HepG2 (cell line): ENCODE data around the gene GAL3ST2. TPM values are rescaled to one million over a fixed set of nuclear protein-coding genes. Genes with fewer than 3 reads are reported as not detected.
A peak's percentile ranks its signal among the peaks of the same experiment; 100 is the strongest.

Source experiments
- AKAP8 ChIP-seq: sonication (generic); formaldehyde crosslinking; IDR thresholded peaks from 2 replicates; pipeline ENCODE4 v1.5.1; 2020; ENCODE audit warnings: mild to moderate bottlenecking, missing genetic modification reagents
- BRCA1 ChIP-seq: sonication (generic); formaldehyde crosslinking; IDR thresholded peaks from 2 replicates; pipeline ENCODE4 v1.4.0; 2020; ENCODE audit warnings: missing genetic modification reagents
- KAT8 ChIP-seq: IDR thresholded peaks from 2 replicates; pipeline ENCODE4 v1.6.1; 2016; ENCODE audit warnings: missing genetic modification reagents, missing compliant biosample characterization
- KMT2A ChIP-seq: sonication (generic); formaldehyde crosslinking; IDR thresholded peaks from 2 replicates; pipeline ENCODE4 v1.4.0; 2020; ENCODE audit warnings: missing genetic modification reagents
- MEIS1 ChIP-seq: sonication (generic); formaldehyde crosslinking; IDR thresholded peaks from 2 replicates; pipeline ENCODE4 v1.9.0; 2021; ENCODE audit warnings: mild to moderate bottlenecking, missing genetic modification reagents, moderate library complexity, borderline replicate concordance
- MIER2 ChIP-seq: IDR thresholded peaks from 2 replicates; pipeline ENCODE4 v1.6.1; 2016; ENCODE audit warnings: missing biosample characterization, missing genetic modification reagents
- NFIB ChIP-seq: sonication (generic); formaldehyde crosslinking; IDR thresholded peaks from 2 replicates; pipeline ENCODE4 v1.9.0; 2021; ENCODE audit warnings: missing genetic modification reagents, mild to moderate bottlenecking, borderline replicate concordance
- NR1H2 ChIP-seq: sonication (generic); formaldehyde crosslinking; IDR thresholded peaks from 2 replicates; pipeline ENCODE4 v1.8.1; 2022; ENCODE audit warnings: low read depth, missing genetic modification reagents, borderline replicate concordance
- POLR2AphosphoS2 ChIP-seq: IDR thresholded peaks from 2 replicates; pipeline ENCODE4 v1.6.1; 2011; ENCODE audit warnings: low read depth, low read length, improper control_type of control experiment
- ZNF20 ChIP-seq: sonication (generic); formaldehyde crosslinking; IDR thresholded peaks from 2 replicates; pipeline ENCODE4 v1.4.0; 2020; ENCODE audit warnings: mild to moderate bottlenecking, moderate library complexity, missing genetic modification reagents
- ZNF292 ChIP-seq: sonication (generic); formaldehyde crosslinking; IDR thresholded peaks from 2 replicates; pipeline ENCODE4 v1.8.1; 2022; ENCODE audit warnings: mild to moderate bottlenecking, low read depth, missing genetic modification reagents, borderline replicate concordance
- ZNF431 ChIP-seq: sonication (generic); formaldehyde crosslinking; IDR thresholded peaks from 2 replicates; pipeline ENCODE4 v1.9.0; 2022; ENCODE audit warnings: missing genetic modification reagents, low read depth, mild to moderate bottlenecking, borderline replicate concordance
- ZNF468 ChIP-seq: sonication (generic); formaldehyde crosslinking; IDR thresholded peaks from 2 replicates; pipeline ENCODE4 v1.8.0; 2022; ENCODE audit warnings: mild to moderate bottlenecking, moderate library complexity, missing genetic modification reagents
- polyA plus RNA-seq, 8 experiments: library from polyadenylated mRNA; depleted of rRNA in 3 of 8; stranded (reverse) in 7 of 8; unstranded in 1 of 8; fragments of >200 nt; fragmentation: Illumina TruSeq in 4 of 8; extraction: Trizol in 4 of 8; gene quantifications; 2 replicates each; pipeline versions ENCODE4 v1.2.1 to v1.2.3, GENCODE V29; 2011 to 2016; ENCODE audit warnings: low read depth in 4 of 8, missing spikeins in 1 of 8, mixed read lengths in 1 of 8; ENCODE audit not compliant: insufficient read depth in 1 of 8
- total RNA-seq, 5 experiments: library from RNA; depleted of rRNA; stranded (reverse); fragments of >200 nt; fragmentation: Illumina TruSeq; extraction: Trizol; gene quantifications; 2 replicates each; pipeline ENCODE4 v1.2.3, GENCODE V29; 2016; ENCODE audit warnings: low read depth in 1 of 5
- TF ChIP-seq, protein P1 (sequence below): sonication (generic); formaldehyde crosslinking; IDR thresholded peaks from 2 replicates; pipeline ENCODE4 v1.4.0; 2020; ENCODE audit warnings: missing genetic modification reagents
- TF ChIP-seq, protein P2 (sequence below): sonication (generic); formaldehyde crosslinking; IDR thresholded peaks from 2 replicates; pipeline ENCODE4 v1.4.0; 2020; ENCODE audit warnings: missing genetic modification reagents
- TF ChIP-seq, protein P3 (sequence below): sonication (generic); formaldehyde crosslinking; IDR thresholded peaks from 2 replicates; pipeline ENCODE4 v1.4.0; 2020; ENCODE audit warnings: missing genetic modification reagents
- TF ChIP-seq, protein P4 (sequence below): sonication (generic); formaldehyde crosslinking; IDR thresholded peaks from 2 replicates; pipeline ENCODE4 v1.8.1; 2022; ENCODE audit warnings: low read depth, mild to moderate bottlenecking, missing genetic modification reagents

The GAL3ST2 gene
- total and polyA plus RNA-seq, 2 of the 13 experiments (the other 11 are each of a cell fraction or from before 2014, with no cell fraction given) = 0.17 to 0.20 TPM

DNA sequence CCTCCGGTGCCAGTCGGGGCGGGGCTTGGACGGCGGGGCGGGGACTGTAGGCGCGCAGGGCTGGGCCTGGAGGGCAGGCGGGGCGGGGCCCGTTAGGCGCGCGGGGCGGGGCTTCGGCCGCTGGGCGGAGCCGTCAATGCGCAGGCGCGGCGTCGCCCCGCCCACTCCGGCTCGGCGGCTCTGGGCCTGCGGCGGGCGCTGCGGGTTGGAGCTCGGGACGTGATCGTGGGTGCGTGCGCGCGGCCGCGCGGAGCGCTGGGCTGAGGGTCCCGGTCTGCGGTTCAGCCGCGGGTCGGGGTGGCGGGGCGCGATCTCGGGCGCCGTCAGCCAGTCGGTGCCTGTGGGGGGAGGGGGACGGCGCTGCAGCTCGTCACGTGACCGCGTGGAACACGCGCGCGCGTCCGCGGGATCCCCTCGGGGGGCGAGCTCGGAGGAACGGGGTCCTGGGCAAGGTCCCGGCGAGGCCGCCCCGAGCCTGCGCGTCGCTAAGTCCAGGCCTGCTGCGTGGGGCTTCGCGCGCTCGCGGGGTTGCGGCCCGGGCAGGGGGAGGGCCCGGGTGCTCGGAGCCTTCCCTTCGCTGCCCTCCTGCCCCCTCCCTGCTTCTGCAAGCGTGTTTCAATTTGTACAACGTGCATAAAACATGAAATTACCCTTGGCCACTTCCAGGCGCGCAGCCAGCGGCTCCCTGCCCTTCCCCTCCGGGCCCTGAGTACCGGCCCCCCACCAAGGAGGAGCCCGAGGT is 42.0 kb upstream of the GAL3ST2 start, which contains the start of gene D2HGDH (continued):
- TF ChIP-seq, protein P1, sequence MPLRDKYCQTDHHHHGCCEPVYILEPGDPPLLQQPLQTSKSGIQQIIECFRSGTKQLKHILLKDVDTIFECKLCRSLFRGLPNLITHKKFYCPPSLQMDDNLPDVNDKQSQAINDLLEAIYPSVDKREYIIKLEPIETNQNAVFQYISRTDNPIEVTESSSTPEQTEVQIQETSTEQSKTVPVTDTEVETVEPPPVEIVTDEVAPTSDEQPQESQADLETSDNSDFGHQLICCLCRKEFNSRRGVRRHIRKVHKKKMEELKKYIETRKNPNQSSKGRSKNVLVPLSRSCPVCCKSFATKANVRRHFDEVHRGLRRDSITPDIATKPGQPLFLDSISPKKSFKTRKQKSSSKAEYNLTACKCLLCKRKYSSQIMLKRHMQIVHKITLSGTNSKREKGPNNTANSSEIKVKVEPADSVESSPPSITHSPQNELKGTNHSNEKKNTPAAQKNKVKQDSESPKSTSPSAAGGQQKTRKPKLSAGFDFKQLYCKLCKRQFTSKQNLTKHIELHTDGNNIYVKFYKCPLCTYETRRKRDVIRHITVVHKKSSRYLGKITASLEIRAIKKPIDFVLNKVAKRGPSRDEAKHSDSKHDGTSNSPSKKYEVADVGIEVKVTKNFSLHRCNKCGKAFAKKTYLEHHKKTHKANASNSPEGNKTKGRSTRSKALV (CRISPR knock-in tag) = no peak
- TF ChIP-seq ZNF292 (CRISPR knock-in tag) = no peak
- TF ChIP-seq ZNF468 = peak; percentile 98
- TF ChIP-seq NR1H2 = peak; percentile 75; the same call in 1 of the 2 replicates
- peak; percentile 96 for TF ChIP-seq ZNF431 (CRISPR knock-in tag)
- TF ChIP-seq, protein P2, sequence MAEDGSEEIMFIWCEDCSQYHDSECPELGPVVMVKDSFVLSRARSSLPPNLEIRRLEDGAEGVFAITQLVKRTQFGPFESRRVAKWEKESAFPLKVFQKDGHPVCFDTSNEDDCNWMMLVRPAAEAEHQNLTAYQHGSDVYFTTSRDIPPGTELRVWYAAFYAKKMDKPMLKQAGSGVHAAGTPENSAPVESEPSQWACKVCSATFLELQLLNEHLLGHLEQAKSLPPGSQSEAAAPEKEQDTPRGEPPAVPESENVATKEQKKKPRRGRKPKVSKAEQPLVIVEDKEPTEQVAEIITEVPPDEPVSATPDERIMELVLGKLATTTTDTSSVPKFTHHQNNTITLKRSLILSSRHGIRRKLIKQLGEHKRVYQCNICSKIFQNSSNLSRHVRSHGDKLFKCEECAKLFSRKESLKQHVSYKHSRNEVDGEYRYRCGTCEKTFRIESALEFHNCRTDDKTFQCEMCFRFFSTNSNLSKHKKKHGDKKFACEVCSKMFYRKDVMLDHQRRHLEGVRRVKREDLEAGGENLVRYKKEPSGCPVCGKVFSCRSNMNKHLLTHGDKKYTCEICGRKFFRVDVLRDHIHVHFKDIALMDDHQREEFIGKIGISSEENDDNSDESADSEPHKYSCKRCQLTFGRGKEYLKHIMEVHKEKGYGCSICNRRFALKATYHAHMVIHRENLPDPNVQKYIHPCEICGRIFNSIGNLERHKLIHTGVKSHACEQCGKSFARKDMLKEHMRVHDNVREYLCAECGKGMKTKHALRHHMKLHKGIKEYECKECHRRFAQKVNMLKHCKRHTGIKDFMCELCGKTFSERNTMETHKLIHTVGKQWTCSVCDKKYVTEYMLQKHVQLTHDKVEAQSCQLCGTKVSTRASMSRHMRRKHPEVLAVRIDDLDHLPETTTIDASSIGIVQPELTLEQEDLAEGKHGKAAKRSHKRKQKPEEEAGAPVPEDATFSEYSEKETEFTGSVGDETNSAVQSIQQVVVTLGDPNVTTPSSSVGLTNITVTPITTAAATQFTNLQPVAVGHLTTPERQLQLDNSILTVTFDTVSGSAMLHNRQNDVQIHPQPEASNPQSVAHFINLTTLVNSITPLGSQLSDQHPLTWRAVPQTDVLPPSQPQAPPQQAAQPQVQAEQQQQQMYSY (CRISPR knock-in tag) = no peak
- no peak for TF ChIP-seq MIER2 (CRISPR knock-in tag)
- TF ChIP-seq KAT8 = no peak
- TF ChIP-seq, protein P3, sequence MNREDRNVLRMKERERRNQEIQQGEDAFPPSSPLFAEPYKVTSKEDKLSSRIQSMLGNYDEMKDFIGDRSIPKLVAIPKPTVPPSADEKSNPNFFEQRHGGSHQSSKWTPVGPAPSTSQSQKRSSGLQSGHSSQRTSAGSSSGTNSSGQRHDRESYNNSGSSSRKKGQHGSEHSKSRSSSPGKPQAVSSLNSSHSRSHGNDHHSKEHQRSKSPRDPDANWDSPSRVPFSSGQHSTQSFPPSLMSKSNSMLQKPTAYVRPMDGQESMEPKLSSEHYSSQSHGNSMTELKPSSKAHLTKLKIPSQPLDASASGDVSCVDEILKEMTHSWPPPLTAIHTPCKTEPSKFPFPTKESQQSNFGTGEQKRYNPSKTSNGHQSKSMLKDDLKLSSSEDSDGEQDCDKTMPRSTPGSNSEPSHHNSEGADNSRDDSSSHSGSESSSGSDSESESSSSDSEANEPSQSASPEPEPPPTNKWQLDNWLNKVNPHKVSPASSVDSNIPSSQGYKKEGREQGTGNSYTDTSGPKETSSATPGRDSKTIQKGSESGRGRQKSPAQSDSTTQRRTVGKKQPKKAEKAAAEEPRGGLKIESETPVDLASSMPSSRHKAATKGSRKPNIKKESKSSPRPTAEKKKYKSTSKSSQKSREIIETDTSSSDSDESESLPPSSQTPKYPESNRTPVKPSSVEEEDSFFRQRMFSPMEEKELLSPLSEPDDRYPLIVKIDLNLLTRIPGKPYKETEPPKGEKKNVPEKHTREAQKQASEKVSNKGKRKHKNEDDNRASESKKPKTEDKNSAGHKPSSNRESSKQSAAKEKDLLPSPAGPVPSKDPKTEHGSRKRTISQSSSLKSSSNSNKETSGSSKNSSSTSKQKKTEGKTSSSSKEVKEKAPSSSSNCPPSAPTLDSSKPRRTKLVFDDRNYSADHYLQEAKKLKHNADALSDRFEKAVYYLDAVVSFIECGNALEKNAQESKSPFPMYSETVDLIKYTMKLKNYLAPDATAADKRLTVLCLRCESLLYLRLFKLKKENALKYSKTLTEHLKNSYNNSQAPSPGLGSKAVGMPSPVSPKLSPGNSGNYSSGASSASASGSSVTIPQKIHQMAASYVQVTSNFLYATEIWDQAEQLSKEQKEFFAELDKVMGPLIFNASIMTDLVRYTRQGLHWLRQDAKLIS (CRISPR knock-in tag) = no peak
- TF ChIP-seq BRCA1 = 0 out of 2 replicates have a peak, but pooled peaks have one; percentile 18
- no peak for TF ChIP-seq ZNF20 (CRISPR knock-in tag)
- TF ChIP-seq POLR2AphosphoS2 = no peak
- TF ChIP-seq, protein P4, sequence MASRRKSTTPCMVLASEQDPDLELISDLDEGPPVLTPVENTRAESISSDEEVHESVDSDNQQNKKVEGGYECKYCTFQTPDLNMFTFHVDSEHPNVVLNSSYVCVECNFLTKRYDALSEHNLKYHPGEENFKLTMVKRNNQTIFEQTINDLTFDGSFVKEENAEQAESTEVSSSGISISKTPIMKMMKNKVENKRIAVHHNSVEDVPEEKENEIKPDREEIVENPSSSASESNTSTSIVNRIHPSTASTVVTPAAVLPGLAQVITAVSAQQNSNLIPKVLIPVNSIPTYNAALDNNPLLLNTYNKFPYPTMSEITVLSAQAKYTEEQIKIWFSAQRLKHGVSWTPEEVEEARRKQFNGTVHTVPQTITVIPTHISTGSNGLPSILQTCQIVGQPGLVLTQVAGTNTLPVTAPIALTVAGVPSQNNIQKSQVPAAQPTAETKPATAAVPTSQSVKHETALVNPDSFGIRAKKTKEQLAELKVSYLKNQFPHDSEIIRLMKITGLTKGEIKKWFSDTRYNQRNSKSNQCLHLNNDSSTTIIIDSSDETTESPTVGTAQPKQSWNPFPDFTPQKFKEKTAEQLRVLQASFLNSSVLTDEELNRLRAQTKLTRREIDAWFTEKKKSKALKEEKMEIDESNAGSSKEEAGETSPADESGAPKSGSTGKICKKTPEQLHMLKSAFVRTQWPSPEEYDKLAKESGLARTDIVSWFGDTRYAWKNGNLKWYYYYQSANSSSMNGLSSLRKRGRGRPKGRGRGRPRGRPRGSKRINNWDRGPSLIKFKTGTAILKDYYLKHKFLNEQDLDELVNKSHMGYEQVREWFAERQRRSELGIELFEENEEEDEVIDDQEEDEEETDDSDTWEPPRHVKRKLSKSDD (CRISPR knock-in tag) = peak; percentile 87; the same call in 1 of the 2 replicates
- TF ChIP-seq AKAP8 (CRISPR knock-in tag) = peak; percentile 45; the same call in 1 of the 2 replicates
- no peak for TF ChIP-seq KMT2A (CRISPR knock-in tag)
- TF ChIP-seq NFIB (CRISPR knock-in tag) = no peak
- no peak for TF ChIP-seq MEIS1 (CRISPR knock-in tag)
